Activated CD4-positive, alpha-beta memory T cell treated with anti-CD3 and anti-CD28 coated beads for 36 hours (primary cell): ENCODE measurements around the gene TMC3. TPM values are rescaled to one million over a fixed set of nuclear protein-coding genes. Genes with fewer than 3 reads are reported as not detected.

Source experiments
- CTCF ChIA-PET: fragments of 350-600 bp; sonication (Branson Sonifier 250); formaldehyde crosslinking; loops from one replicate; lab custom pipeline; 2021; ENCODE audit warnings: antibody characterized with exemption, inconsistent platforms; lab: Charles Lee
- POLR2A ChIA-PET: fragments of 350-600 bp; sonication (Branson Sonifier 250); formaldehyde crosslinking; loops from one replicate; lab custom pipeline; 2021; ENCODE audit warnings: antibody characterized with exemption; lab: Charles Lee
- DNase-seq: peaks from one replicate; pipeline ENCODE4 v3.0.0-alpha.2; 2020
- H3K27ac Mint-ChIP-seq: one replicate; pipeline ENCODE4 v1.8.0; 2021; ENCODE audit warnings: mixed read lengths
- H3K27me3 Mint-ChIP-seq: one replicate; pipeline ENCODE4 v1.8.0; 2021; ENCODE audit warnings: mixed read lengths
- H3K36me3 Mint-ChIP-seq: one replicate; pipeline ENCODE4 v1.8.0; 2021; ENCODE audit warnings: mixed read lengths
- H3K4me1 Mint-ChIP-seq: one replicate; pipeline ENCODE4 v1.8.0; 2021; ENCODE audit warnings: low read depth, mixed read lengths
- H3K4me3 Mint-ChIP-seq: one replicate; pipeline ENCODE4 v1.8.0; 2021; ENCODE audit warnings: mild to moderate bottlenecking, mixed read lengths
- H3K9me3 Mint-ChIP-seq: one replicate; pipeline ENCODE4 v1.8.0; 2021; ENCODE audit warnings: mixed read lengths
- intact Hi-C: fragments of 100-400 bp; cut with micrococcal nuclease; formaldehyde crosslinking; loops from one replicate; pipeline ENCODE4 v1.15.1; 2023
- total RNA-seq, 2 experiments: library from RNA; stranded (reverse); gene quantifications; one replicate each; pipeline ENCODE4 v1.2.3, GENCODE V29; 2021

Gene TMC3
- total RNA-seq, 2 experiments from 2014 or later: not detected

DNA sequence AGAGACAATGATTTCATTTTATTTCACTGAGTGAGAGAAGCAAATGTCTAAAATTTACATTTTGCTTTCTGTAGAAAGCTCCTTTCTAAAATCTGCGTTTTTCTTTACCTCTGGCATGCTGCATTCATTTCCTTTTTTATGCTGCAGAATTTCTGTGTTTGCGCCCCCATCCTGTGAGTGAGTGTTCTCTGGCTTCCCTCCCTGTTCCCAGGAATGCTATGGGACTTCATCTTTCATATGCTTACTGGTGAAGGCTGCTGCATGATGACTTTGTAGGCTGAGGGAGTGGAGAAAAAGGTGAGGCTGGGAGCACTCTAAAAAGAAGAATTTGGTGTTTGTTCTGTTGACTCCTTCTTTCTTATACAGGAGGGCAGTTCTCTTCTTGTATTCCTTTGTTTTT lies 7.7 kb upstream of the TMC3 start:
- intact Hi-C loops: no loop called here
- Mint-ChIP-seq H3K4me1 (peaks cover 4% of the 10 kb centered on the region), H3K27me3 (no peaks in the 10 kb centered on the region), H3K9me3 (no peaks in the 10 kb centered on the region), H3K27ac (no peak overlapping the region), H3K36me3 (no peaks in the 10 kb centered on the region), H3K4me3 (no peak overlapping the region)
- ChIA-PET POLR2A (no interaction called here), CTCF (interaction anchor here (1.3 kb wide), 1 partner anchor 116 kb away, joined by 3 read pairs; no protein-coding TSS in a partner anchor)
- no peak for DNase-seq

DNA sequence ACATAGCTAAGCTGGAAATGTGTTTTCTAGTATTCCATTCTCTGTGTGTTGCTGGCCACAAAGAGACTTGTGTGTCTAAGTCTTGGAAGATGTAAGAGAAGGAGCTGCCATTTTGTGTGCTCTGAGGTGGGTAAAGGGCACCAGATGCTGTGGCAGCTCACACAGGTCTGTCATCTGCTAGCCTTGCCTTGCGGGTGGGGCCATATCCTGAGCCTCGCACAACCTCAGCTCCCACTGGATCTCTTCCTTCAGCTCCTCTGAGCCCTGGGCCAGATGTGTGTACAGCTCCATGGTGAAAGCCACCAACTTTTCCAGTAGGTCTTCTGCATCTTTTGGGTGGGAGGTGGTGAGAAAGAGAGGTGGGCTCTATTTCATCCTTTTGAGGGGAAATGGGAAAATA lies 6.7 kb upstream of the TMC3 start:
- Mint-ChIP-seq H3K36me3 (no peaks in the 10 kb centered on the region), H3K4me3 (no peak overlapping the region), H3K27ac (no peak overlapping the region), H3K4me1 (peaks cover 4% of the 10 kb centered on the region), H3K9me3 (no peaks in the 10 kb centered on the region), H3K27me3 (no peaks in the 10 kb centered on the region)
- DNase-seq: no peak
- ChIA-PET CTCF (interaction anchor here (0.6 to 1.3 kb wide), 4 partner anchors 13 to 304 kb away, joined by 3 to 5 read pairs (median 3); no protein-coding TSS in a partner anchor), POLR2A (no interaction called here)
- intact Hi-C loops: no loop called here

DNA sequence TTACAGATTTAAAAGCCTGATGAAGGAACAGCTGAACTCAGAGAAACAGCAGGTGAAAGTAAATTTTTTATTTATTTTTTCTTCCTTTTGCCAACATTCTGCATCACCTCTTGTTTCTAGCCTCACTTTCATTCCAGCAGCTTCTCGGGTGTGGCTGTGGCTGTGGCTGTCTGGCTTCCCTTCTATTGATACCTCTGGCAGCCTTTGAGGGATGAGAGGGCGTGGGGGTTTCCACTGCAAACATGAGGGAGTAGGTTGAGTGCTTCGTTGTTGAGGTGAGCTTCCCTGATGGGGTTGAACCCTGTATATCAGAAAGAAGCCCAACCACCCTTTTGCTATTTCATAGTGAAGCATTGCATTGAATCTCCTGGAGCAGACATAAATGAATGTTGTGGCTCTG lies 6.2 kb upstream of the TMC3 start:
- Mint-ChIP-seq H3K27me3 (no peaks in the 10 kb centered on the region), H3K9me3 (no peaks in the 10 kb centered on the region), H3K27ac (no peak overlapping the region), H3K4me3 (no peak overlapping the region), H3K4me1 (peaks cover 4% of the 10 kb centered on the region), H3K36me3 (no peaks in the 10 kb centered on the region)
- DNase-seq: no peak
- intact Hi-C loops: no loop called here
- POLR2A ChIA-PET: no interaction called here
- CTCF ChIA-PET: interaction anchor here (0.6 to 1.3 kb wide), 4 partner anchors 14 to 303 kb away, joined by 3 to 5 read pairs (median 3); no protein-coding TSS in a partner anchor

DNA sequence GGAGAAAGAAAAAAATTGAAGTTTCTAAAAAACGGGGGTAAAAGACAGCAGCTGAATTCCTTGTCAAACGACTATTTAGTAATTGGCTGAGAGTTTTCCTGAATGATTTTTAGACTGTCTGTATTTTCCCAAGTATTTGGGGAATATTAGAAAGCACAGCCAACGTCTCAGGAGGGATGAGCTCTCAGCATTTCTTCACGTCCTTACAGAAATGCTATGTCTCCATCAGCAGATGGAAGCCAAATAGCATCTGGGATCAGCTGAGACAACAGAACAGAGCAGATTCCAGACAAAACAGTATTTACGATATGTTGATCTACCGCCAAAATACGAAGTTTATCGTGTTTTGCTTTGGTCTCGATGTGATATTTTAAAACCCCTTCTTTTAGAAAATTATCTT lies 5.3 kb upstream of the TMC3 start:
- intact Hi-C loops: no loop called here
- Mint-ChIP-seq H3K4me1 (no peaks in the 10 kb centered on the region), H3K9me3 (no peaks in the 10 kb centered on the region), H3K4me3 (no peak overlapping the region), H3K27ac (no peak overlapping the region), H3K27me3 (no peaks in the 10 kb centered on the region), H3K36me3 (no peaks in the 10 kb centered on the region)
- POLR2A ChIA-PET: no interaction called here
- no peak for DNase-seq
- CTCF ChIA-PET: interaction anchor here (1.4 to 1.7 kb wide), 2 partner anchors 104 to 113 kb away, joined by 5 to 11 read pairs; no protein-coding TSS in a partner anchor

DNA sequence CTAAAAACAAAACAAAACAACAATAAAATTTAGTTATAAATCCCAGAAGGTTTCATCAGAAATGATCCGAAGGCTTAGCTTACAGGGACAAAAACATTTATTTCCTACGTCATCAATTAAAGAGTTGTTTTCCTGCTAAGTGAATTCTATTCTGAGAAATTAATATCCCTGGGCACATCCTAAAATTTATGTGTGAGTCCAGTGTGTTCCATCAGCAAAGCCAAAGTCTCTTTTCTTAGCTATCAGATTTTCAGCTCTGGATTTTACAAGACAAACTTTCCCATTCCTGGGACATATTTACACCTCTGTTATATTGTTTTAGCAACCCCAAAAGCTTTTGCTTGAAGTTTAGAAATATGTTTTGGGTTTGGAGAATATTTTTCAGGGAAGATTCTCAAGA lies 4.4 kb upstream of the TMC3 start:
- no peak for DNase-seq
- Mint-ChIP-seq H3K9me3 (no peaks in the 10 kb centered on the region), H3K36me3 (no peaks in the 10 kb centered on the region), H3K4me3 (no peak overlapping the region), H3K4me1 (no peaks in the 10 kb centered on the region), H3K27ac (no peak overlapping the region), H3K27me3 (no peaks in the 10 kb centered on the region)
- intact Hi-C loops: no loop called here
- CTCF ChIA-PET: interaction anchor here (0.7 to 1.7 kb wide), 3 partner anchors 26 to 112 kb away, joined by 3 to 11 read pairs (median 5); no protein-coding TSS in a partner anchor
- POLR2A ChIA-PET: no interaction called here

DNA sequence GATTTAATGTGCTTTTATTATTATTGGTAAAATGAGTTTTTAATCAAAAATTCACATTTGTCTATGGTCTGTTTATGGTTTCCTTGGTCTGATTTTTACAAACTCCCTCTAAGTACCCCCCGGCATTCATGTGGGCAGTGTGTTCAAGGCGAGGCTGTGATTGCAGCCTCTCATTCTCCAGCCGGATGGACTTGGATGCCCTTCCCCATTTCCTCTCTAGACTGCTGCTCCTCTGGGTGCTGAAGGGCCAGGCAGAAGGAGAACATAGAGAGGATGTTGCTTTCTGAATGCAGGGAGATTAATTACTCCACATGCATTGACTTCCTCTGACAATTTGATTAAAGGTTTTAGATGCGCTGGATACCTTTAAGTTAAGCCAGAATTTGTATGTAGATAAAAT lies 3.9 kb upstream of the TMC3 start:
- intact Hi-C loops: no loop called here
- CTCF ChIA-PET: interaction anchor here (0.7 kb wide), 1 partner anchor 27 kb away, joined by 3 read pairs; no protein-coding TSS in a partner anchor

DNA sequence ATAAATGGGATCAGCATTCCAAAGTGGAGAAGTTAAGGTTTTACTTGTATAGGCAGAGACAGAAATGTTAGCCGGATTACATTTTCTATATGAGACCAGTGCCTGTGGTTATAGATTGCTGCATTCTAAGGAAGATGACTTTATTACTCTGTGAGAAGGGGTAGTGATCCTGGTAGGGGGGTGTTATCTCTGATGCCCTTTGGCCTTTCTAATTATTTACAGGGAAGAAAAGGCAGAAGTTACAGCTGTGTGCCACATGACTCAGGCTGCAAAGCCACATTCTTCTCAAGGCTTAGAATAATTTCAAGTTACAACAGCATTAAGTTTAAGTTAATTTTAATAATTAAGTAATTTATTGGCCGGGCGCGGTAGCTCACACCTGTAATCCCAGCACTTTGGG lies 2.2 kb upstream of the TMC3 start:
- Mint-ChIP-seq H3K4me3 (no peak overlapping the region), H3K27me3 (no peaks in the 10 kb centered on the region), H3K4me1 (no peaks in the 10 kb centered on the region), H3K9me3 (no peaks in the 10 kb centered on the region), H3K27ac (no peak overlapping the region), H3K36me3 (no peaks in the 10 kb centered on the region)
- CTCF ChIA-PET: no interaction called here
- no peak for DNase-seq
- POLR2A ChIA-PET: no interaction called here
- intact Hi-C loops: no loop called here

More for the DNA sequence above, 3.9 kb upstream of the TMC3 start:
- POLR2A ChIA-PET: no interaction called here
- H3K27ac Mint-ChIP-seq: no peak overlapping the region
- H3K36me3 Mint-ChIP-seq: no peaks in the 10 kb centered on the region
- DNase-seq: no peak
- H3K4me3 Mint-ChIP-seq: no peak overlapping the region
- H3K27me3 Mint-ChIP-seq: no peaks in the 10 kb centered on the region
- H3K4me1 Mint-ChIP-seq: no peaks in the 10 kb centered on the region
- H3K9me3 Mint-ChIP-seq: no peaks in the 10 kb centered on the region

DNA sequence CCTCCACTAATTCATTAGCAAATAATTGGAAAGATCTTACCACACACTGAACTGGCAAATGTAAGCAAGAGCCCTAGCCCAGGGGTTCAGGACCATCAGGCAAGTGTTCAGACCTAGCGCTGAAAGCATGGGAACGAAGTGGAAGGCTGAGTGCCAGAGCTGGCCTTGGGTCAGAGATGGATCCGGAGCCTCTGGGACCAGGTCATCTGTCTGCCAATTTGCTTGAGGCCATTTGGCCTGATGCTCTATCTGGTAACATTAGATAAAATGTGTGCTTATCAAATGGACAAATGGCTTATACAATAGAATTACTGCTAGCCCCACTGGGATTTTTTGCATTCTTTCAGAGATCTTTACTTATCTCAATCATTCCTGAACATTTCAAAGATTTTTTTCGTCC lies 1.4 kb upstream of the TMC3 start:
- no peak for DNase-seq
- Mint-ChIP-seq H3K27me3 (no peaks in the 10 kb centered on the region), H3K4me1 (no peaks in the 10 kb centered on the region), H3K27ac (no peak overlapping the region), H3K36me3 (no peaks in the 10 kb centered on the region), H3K4me3 (no peak overlapping the region), H3K9me3 (no peaks in the 10 kb centered on the region)
- ChIA-PET POLR2A (no interaction called here), CTCF (no interaction called here)
- intact Hi-C loops: no loop called here

DNA sequence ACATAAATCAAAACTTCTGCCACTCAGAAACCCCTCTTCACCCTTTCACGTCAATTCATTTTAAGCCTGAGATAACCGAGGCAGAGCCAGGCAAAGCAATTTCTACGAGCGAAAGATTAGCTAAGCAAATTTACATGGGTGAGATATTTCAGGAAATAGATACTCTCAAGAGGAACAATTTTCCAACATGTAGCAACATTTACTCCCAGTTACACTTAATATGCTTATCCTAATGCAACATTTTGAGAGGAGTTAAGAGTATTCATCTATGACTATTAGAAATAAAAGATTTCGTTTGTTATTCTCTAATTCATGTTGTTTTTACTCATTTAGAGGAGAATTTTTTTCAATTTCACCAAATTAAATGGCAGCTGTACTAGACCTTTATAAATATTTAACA lies 837 bp downstream of the TMC3 start:
- Mint-ChIP-seq H3K4me1 (no peaks in the 10 kb centered on the region), H3K36me3 (no peaks in the 10 kb centered on the region), H3K4me3 (no peak overlapping the region), H3K9me3 (no peaks in the 10 kb centered on the region), H3K27me3 (no peaks in the 10 kb centered on the region), H3K27ac (no peak overlapping the region)
- no peak for DNase-seq
- CTCF ChIA-PET: interaction anchor here (0.6 kb wide), 2 partner anchors 196 to 1016 kb away, joined by 3 read pairs; no protein-coding TSS in a partner anchor
- POLR2A ChIA-PET: no interaction called here
- intact Hi-C loops: no loop called here

DNA sequence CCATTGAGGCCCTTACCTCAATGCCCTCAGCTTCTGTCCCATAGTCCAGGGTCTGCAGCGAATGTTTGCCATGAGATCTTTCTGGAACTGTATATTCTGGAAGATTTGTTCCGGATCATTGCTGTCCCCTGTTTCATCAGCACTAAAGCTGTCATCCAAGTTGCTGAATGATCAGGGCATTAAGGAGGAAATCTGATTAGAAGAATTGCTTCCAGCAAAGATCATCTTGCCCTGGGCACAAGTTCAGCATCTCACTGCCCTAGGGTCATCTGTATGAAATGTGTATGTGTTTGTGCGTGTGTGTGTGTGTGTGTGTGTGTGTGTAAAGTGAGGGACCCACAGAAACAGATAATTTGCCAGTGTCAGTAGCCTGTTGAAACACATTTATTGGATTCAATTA lies 1.4 kb downstream of the TMC3 start:
- no peak overlapping the region for H3K4me3 Mint-ChIP-seq
- CTCF ChIA-PET: interaction anchor here (0.6 kb wide), 1 partner anchor 195 kb away, joined by 3 read pairs; no protein-coding TSS in a partner anchor
- POLR2A ChIA-PET: no interaction called here
- H3K4me1 Mint-ChIP-seq: no peaks in the 10 kb centered on the region
- no peak overlapping the region for H3K27ac Mint-ChIP-seq
- no peak for DNase-seq
- intact Hi-C loops: no loop called here
- H3K9me3 Mint-ChIP-seq: no peaks in the 10 kb centered on the region
- H3K36me3 Mint-ChIP-seq: no peaks in the 10 kb centered on the region
- H3K27me3 Mint-ChIP-seq: no peaks in the 10 kb centered on the region

DNA sequence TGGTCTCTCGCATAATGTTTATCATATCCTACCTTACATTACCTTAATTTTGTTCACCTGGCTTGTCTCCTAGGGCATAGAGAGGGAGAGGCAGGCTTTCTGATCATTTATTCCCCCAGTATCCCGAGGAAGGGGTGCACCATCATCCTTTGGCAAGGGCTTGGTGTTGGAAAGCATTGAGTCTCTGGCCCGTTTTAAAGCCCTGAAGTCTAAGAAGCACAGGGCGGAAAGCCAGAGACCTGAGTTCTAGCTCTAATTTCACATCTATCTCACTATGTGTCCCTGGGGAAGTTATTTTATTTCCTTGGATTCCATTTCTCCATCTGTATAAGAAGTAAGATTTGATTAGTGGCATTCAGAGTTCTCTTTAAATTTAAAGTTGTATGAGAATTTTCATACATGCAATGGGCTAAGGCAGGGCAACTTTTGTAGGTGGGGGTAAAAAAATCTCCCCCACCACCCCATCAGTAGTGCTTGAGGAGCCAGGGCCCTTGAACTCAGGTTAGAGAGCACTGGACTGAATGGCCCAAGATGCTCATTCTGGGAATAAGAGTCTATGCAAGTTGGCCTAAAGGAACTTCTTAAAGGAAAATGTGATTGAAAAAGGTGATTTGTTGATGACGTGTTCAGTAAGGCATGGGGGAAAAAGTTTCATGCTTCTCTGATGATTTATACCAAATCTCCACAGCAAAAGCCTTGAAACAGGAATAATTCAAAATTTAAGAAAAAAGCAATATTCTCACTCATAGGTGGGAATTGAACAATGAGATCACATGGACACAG lies 10.1 kb downstream of the TMC3 start:
- Mint-ChIP-seq H3K36me3 (peaks cover 2% of the 10 kb centered on the region), H3K4me1 (no peaks in the 10 kb centered on the region), H3K9me3 (no peaks in the 10 kb centered on the region), H3K27me3 (no peaks in the 10 kb centered on the region), H3K4me3 (no peak overlapping the region), H3K27ac (no peak overlapping the region)
- no peak for DNase-seq
- intact Hi-C loops: no loop called here
- ChIA-PET POLR2A (no interaction called here), CTCF (no interaction called here)

DNA sequence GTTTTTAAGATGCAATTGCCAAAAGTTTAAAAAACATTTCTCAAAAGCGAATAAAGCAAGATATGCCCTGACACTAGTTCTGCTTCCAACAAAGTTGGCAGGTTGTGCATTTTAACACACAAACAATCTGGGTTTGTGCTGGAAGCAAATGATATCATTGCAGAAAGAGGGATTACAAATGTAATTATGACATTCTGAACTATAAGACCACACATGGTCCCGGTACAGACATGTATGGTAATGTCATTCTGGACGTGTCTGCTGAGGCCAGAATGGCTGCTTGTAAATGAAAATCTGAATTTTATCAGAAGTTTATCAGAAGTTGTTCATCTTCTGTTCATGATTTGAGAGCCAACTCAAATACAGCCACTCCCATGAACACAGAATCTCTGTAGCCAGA lies 10.7 kb downstream of the TMC3 start:
- H3K9me3 Mint-ChIP-seq: no peaks in the 10 kb centered on the region
- intact Hi-C loops: no loop called here

DNA sequence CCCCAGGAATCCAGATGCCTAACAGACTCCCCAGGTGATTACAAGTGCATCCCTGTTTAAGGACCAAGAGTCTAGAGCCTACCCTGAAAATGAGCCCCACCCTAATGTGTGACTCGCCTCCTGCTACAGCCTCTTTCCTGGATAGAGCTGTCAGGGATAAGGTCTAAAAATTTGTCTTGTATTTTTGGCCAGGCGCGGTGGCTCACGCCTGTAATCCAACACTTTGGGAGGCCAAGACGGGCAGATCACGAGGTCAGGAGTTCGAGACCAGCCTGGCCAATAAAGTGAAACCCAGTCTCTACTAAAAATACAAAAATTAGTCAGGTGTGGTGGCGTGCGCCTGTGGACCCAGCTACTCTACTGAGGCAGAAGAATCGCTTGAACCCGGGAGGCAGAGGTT lies 11.2 kb downstream of the TMC3 start:
- intact Hi-C loops: no loop called here
- no peak overlapping the region for H3K4me3 Mint-ChIP-seq
- no peak for DNase-seq
- ChIA-PET CTCF (no interaction called here), POLR2A (no interaction called here)
- no peaks in the 10 kb centered on the region for H3K4me1 Mint-ChIP-seq
- H3K36me3 Mint-ChIP-seq: peaks cover 2% of the 10 kb centered on the region
- H3K9me3 Mint-ChIP-seq: no peaks in the 10 kb centered on the region
- no peak overlapping the region for H3K27ac Mint-ChIP-seq
- no peaks in the 10 kb centered on the region for H3K27me3 Mint-ChIP-seq

More for the DNA sequence above, 10.7 kb downstream of the TMC3 start:
- CTCF ChIA-PET: no interaction called here
- POLR2A ChIA-PET: no interaction called here
- Mint-ChIP-seq H3K4me3 (no peak overlapping the region), H3K4me1 (no peaks in the 10 kb centered on the region), H3K27ac (no peak overlapping the region), H3K36me3 (peaks cover 2% of the 10 kb centered on the region), H3K27me3 (no peaks in the 10 kb centered on the region)
- DNase-seq: no peak
